Activated naive CD8-positive, alpha-beta T cell treated with anti-CD3 and anti-CD28 coated beads for 36 hours (primary cell): Measurements from ENCODE around the gene RAET1E. TPM values are rescaled to one million over a fixed set of nuclear protein-coding genes. Genes with fewer than 3 reads are reported as not detected.
"Not testable (repeated sequence)": the region's sequence is repeated elsewhere in the genome, so short reads cannot be mapped to it uniquely, and the experiment has no call there.

ENCODE experiments used
- DNase-seq: peaks from one replicate; pipeline ENCODE4 v3.0.0; 2021
- H3K27ac Mint-ChIP-seq: one replicate; pipeline ENCODE4 v1.8.0; 2022; ENCODE audit warnings: mild to moderate bottlenecking, moderate library complexity, mixed read lengths
- H3K27me3 Mint-ChIP-seq: one replicate; pipeline ENCODE4 v1.8.0; 2022; ENCODE audit warnings: mild to moderate bottlenecking, mixed read lengths
- H3K36me3 Mint-ChIP-seq: one replicate; pipeline ENCODE4 v1.8.0; 2021; ENCODE audit warnings: mild to moderate bottlenecking, mixed read lengths
- H3K4me1 Mint-ChIP-seq: one replicate; pipeline ENCODE4 v1.8.0; 2021; ENCODE audit warnings: mixed read lengths
- H3K4me3 Mint-ChIP-seq: one replicate; pipeline ENCODE4 v1.8.0; 2022; ENCODE audit warnings: mild to moderate bottlenecking, moderate library complexity, mixed read lengths
- H3K9me3 Mint-ChIP-seq: one replicate; pipeline ENCODE4 v1.8.0; 2022; ENCODE audit warnings: mixed read lengths
- total RNA-seq, 2 experiments: library from RNA; stranded (reverse); gene quantifications; one replicate each; pipeline ENCODE4 v1.2.3, GENCODE V29; 2021

RAET1E gene
- total RNA-seq, 2 experiments from 2014 or later: not detected

- H3K27ac Mint-ChIP-seq: no peak overlapping the region
Observed at GRCh38 chr6:149921361-149921760, 23.4 kb upstream of the RAET1E start.

DNA sequence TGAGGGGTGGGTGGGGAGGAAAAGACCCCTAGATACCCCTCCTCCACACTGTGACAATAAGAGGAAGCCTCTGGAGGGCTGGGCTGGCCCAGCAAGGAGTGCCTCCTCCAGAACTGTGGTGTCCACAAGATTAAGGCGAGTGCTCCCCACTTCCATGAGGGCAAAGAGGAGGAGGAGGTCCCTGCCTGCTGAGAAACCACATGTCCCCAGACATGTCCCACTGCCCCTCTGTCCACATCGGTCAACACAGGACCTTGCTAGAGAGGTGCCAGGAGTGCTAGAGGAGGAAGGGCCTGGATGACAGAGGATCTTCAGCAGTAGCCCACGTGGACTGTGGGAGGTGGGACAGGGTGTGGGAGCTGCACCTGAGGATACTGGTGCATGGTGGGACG is 21.9 kb upstream of the RAET1E start:
- peaks cover 54% of the 10 kb centered on the region for H3K27me3 Mint-ChIP-seq
- no peaks in the 10 kb centered on the region for H3K36me3 Mint-ChIP-seq
- peaks cover 12% of the 10 kb centered on the region for H3K4me1 Mint-ChIP-seq

More at GRCh38 chr6:149921361-149921760, 23.4 kb upstream of the RAET1E start:
- Mint-ChIP-seq H3K27me3 (peaks cover 68% of the 10 kb centered on the region), H3K9me3 (no peaks in the 10 kb centered on the region), H3K4me1 (peaks cover 16% of the 10 kb centered on the region), H3K4me3 (no peak overlapping the region), H3K36me3 (no peaks in the 10 kb centered on the region)
- DNase-seq: no peak

GRCh38 chr6:149919126-149919833 is 21.4 kb upstream of the RAET1E start:
- not testable (repeated sequence) for H3K36me3 Mint-ChIP-seq, H3K27ac Mint-ChIP-seq, DNase-seq, H3K9me3 Mint-ChIP-seq, H3K4me3 Mint-ChIP-seq
- peaks cover 12% of the 10 kb centered on the region for H3K4me1 Mint-ChIP-seq
- peaks cover 49% of the 10 kb centered on the region for H3K27me3 Mint-ChIP-seq

More for the DNA sequence above, 21.9 kb upstream of the RAET1E start:
- H3K27ac Mint-ChIP-seq: no peak overlapping the region
- no peak for DNase-seq
- no peak overlapping the region for H3K4me3 Mint-ChIP-seq
- no peaks in the 10 kb centered on the region for H3K9me3 Mint-ChIP-seq

DNA sequence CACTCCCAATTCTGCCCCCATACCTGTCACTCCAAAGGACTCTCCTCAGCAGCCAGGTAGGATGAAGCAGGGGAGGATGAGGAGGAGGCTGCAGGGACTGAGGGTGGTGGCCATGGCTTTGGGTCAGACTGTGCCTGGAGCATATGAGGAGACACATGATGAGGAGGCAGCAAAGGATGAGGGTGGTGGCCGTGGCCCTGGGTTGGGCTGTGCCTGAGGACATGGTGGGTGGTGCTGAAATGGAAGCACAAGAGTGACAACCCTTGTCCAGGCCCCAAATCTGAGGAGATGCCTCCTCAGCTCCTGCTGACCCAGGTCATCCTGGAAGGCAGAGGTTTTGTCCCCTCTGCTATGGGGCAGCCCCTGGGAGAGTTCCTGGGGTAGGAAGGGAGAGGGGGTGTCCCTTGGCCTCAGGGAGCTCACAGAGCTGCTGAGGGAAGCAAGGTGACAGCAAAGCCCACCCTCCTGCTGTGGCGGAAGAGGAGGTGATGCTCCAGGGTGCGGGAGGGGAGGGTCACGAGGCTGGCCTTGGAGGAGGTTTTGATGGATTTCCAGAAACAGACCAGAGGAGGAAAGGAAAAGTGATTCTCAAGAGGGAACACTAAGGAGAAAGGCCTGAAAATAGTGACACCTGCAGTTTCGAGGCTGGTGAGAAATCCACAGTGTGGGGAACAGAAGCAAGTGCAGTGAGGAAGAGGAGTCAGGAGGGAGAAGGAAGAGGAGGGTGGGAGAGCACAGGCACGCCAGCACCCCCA is 20.4 kb upstream of the RAET1E start:
- no peaks in the 10 kb centered on the region for H3K36me3 Mint-ChIP-seq
- no peak overlapping the region for H3K27ac Mint-ChIP-seq
- DNase-seq: no peak

DNA sequence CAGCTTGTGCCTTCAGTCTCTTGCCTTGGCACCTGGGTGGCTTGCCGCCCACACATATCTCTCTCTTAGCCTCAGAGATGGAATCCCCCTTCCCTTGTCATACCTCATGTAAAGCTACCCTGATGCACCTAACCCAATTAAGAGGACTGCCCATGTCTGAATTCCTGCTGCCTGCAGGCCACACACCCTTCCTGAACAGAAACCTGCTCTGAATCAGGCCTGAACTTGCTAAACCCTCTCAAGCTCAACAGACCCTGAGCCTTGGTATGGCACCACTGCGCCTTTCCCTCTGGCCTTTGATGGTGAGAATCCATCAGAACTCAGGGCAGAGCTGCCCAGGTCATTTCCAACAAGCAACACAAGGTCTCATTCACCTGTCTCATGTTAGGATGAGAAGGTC is 19.8 kb upstream of the RAET1E start:
- H3K36me3 Mint-ChIP-seq: no peaks in the 10 kb centered on the region
- H3K9me3 Mint-ChIP-seq: no peaks in the 10 kb centered on the region
- DNase-seq: no peak
- H3K4me3 Mint-ChIP-seq: no peak overlapping the region
- H3K27me3 Mint-ChIP-seq: peaks cover 33% of the 10 kb centered on the region
- H3K27ac Mint-ChIP-seq: no peak overlapping the region
- peaks cover 2% of the 10 kb centered on the region for H3K4me1 Mint-ChIP-seq

More for the DNA sequence above, 20.4 kb upstream of the RAET1E start:
- peaks cover 39% of the 10 kb centered on the region for H3K27me3 Mint-ChIP-seq
- H3K9me3 Mint-ChIP-seq: no peaks in the 10 kb centered on the region
- H3K4me3 Mint-ChIP-seq: no peak overlapping the region
- peaks cover 7% of the 10 kb centered on the region for H3K4me1 Mint-ChIP-seq

DNA sequence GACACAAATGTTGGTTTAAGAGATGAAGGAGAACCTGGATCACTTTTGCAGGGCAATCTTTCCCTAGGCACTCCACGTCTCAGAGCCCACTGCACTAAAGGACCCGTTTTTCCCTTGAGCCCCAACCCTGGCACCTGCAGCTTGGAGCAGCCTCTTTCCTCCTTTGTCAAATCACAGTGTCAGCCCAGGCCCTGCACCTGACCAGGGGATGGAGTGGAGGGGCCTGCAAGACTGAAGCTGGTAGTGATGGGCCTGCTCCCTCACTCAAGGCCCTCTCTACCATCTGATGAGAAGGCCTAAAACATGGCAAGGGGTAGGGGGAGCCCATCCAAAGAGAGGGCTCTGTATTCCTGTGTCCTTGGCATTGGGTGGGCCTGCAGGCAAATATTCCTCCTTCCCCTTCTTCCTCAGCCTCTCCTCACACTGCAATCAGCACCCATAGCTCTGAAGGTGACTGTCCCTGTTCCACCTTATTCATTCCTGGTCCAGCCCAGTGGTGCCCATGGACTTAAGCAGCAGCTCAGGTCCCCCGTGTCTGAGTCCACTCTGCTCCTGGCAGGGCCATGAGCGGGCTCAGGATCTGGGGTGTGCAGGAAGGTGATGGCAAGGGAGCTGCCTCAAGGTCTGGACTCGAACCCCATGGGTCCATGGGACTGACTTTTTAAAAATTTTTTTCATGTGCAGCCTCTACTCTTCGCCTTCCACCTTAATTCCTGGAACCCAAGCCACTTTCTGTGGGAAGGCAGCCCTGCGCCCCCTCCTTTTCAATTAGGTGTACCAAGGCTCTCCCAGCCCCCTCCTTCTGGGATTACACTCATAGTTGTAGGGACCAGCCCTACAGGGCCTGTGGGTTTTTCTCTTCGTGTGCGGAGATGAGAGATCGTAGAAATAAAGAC is 18.3 kb upstream of the RAET1E start:
- Mint-ChIP-seq H3K9me3 (no peaks in the 10 kb centered on the region), H3K36me3 (no peaks in the 10 kb centered on the region), H3K27me3 (peaks cover 26% of the 10 kb centered on the region)

DNA sequence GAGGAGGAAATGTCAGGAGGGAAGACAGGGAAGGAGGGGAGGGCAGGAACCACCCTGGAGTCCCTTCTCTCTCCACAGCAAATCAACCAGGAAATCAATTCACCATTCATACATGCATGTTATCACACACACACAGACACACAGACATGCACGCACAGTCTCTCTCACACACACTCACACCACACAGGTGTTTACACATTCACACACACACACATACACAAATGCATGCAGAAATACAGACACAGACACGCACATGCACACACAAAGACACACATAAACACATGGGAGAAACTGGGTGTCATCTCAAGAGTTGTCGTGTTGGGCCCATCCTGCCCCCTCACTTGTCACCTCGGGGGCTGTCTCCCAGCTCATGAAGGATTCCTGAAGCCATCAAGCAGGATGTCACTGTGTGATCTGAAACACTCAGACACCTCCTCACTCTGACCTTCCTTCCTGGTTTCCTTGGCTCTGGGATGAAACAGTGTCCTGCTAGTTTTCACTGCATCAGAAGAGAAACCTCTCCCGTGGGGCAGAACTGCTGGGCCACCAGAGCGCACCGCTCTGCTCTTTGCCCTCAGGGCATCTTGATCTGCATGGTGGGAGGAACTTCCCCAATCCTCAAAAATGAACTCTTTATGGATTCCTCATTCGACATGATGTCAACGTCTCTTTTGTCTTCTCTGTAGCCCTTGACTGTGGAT is 15.8 kb upstream of the RAET1E start:
- peaks cover 2% of the 10 kb centered on the region for H3K4me1 Mint-ChIP-seq
- H3K4me3 Mint-ChIP-seq: no peak overlapping the region
- H3K9me3 Mint-ChIP-seq: peaks cover 4% of the 10 kb centered on the region
- peaks cover 11% of the 10 kb centered on the region for H3K27me3 Mint-ChIP-seq
- H3K36me3 Mint-ChIP-seq: no peaks in the 10 kb centered on the region
- H3K27ac Mint-ChIP-seq: no peak overlapping the region
- no peak for DNase-seq

More for the DNA sequence above, 18.3 kb upstream of the RAET1E start:
- H3K4me3 Mint-ChIP-seq: no peak overlapping the region
- H3K4me1 Mint-ChIP-seq: peaks cover 2% of the 10 kb centered on the region
- no peak overlapping the region for H3K27ac Mint-ChIP-seq
- no peak for DNase-seq

- H3K27me3 Mint-ChIP-seq: peaks cover 7% of the 10 kb centered on the region
- DNase-seq: no peak
- H3K36me3 Mint-ChIP-seq: no peaks in the 10 kb centered on the region
- H3K4me3 Mint-ChIP-seq: no peak overlapping the region
- no peak overlapping the region for H3K27ac Mint-ChIP-seq
- peaks cover 7% of the 10 kb centered on the region for H3K9me3 Mint-ChIP-seq
- H3K4me1 Mint-ChIP-seq: peaks cover 2% of the 10 kb centered on the region
Observed at GRCh38 chr6:149913085-149913484, 15.2 kb upstream of the RAET1E start.

DNA sequence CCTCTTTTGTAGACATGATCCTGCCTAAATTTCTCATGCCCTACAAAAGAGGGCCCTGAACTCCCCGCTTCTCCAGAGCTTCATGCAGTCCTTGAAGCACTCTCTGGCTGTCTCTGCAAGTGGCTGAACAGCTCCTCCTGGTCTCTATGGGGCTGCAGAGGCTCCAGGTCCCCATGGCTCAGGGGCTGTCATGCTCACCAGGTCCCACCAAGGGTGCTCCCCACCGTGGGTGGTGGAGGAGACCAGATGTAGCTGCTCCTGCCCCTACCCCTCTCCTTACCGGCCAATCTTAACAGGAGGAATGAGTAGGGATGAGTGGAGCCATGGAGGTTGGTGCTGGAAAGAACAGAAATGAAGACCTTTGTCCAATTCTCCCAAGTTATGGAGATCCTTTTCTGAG is 14.8 kb upstream of the RAET1E start:
- H3K27ac Mint-ChIP-seq, H3K9me3 Mint-ChIP-seq, H3K4me1 Mint-ChIP-seq, DNase-seq, H3K36me3 Mint-ChIP-seq, H3K27me3 Mint-ChIP-seq, H3K4me3 Mint-ChIP-seq: not testable (repeated sequence)

DNA sequence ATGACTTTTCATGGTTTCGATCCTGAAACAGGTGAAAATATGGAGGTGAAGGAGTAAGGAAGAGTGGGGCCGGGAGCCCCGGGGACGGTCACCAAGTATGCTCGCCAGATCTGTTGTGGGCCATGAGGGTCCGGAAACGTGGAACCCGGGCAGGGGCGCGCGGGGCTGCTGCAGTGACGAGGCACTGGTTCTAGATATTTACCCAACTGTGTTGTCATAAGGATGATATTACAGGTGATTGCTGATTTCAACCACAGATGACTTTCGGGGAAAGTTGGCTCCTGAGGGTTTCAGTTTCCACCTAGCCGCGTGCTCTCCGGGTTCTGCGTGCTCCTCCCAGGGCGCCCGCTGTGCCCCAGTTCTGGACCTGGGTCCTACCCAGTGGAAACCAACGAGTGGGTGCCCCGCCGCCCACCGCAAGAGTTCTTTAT is 12.8 kb upstream of the RAET1E start:
- no peak overlapping the region for H3K4me3 Mint-ChIP-seq
- H3K27ac Mint-ChIP-seq: no peak overlapping the region
- no peaks in the 10 kb centered on the region for H3K36me3 Mint-ChIP-seq
- peaks cover 7% of the 10 kb centered on the region for H3K27me3 Mint-ChIP-seq
- H3K9me3 Mint-ChIP-seq: peaks cover 9% of the 10 kb centered on the region
- H3K4me1 Mint-ChIP-seq: no peaks in the 10 kb centered on the region
- no peak for DNase-seq

- Mint-ChIP-seq H3K36me3 (no peaks in the 10 kb centered on the region), H3K27me3 (peaks cover 7% of the 10 kb centered on the region), H3K4me3 (no peak overlapping the region), H3K9me3 (peaks cover 9% of the 10 kb centered on the region), H3K27ac (no peak overlapping the region), H3K4me1 (no peaks in the 10 kb centered on the region)
- no peak for DNase-seq
Observed at GRCh38 chr6:149909701-149910470, 12.0 kb upstream of the RAET1E start.

DNA sequence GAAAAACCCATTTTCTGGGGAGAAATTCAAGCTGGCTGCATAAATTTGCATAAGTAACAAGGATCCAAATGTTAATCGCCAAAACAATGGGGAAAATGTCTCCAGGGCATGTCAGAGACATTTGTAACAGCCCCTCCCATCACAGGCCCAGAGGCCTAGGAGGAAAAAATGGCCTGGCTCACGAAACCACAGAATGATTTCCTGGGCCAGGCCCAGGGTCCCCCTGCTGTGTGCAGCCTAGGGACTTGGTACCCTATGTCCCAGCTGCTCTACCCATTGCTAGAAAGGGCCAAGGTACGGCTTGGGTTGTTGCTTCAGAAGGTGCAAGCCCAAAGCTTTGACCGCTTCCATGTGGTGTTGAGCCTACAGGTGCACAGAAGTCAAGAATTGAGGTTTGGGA is 10.6 kb upstream of the RAET1E start:
- not testable (repeated sequence) for H3K27me3 Mint-ChIP-seq, H3K9me3 Mint-ChIP-seq, H3K27ac Mint-ChIP-seq, H3K4me1 Mint-ChIP-seq, H3K36me3 Mint-ChIP-seq, DNase-seq, H3K4me3 Mint-ChIP-seq

GRCh38 chr6:149907317-149907716 is 9.4 kb upstream of the RAET1E start:
- H3K36me3 Mint-ChIP-seq: no peaks in the 10 kb centered on the region
- peaks cover 11% of the 10 kb centered on the region for H3K27me3 Mint-ChIP-seq
- DNase-seq: no peak
- no peak overlapping the region for H3K4me3 Mint-ChIP-seq
- no peaks in the 10 kb centered on the region for H3K4me1 Mint-ChIP-seq
- peaks cover 9% of the 10 kb centered on the region for H3K9me3 Mint-ChIP-seq
- H3K27ac Mint-ChIP-seq: no peak overlapping the region

DNA sequence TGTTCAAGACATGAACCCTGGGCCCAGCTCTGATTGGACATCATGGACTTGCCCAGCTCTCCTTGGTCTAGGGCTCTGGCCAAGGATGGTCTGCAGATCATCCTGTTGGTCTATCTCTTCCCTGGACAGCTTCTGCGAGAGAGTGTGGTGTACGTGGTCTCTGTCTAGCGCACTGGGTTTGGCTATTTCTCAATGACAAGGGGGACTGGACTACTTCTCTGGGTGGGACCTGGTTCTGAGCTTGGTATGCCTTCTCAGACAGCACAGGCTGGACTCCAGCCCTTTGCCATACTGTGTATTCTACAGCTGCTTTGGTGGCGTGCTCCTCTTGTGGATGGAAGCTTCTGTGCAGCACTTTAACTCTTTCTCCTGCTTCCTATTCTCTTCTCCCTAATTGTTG is 8.5 kb upstream of the RAET1E start:
- H3K36me3 Mint-ChIP-seq: no peaks in the 10 kb centered on the region
- H3K27me3 Mint-ChIP-seq: peaks cover 7% of the 10 kb centered on the region
- H3K9me3 Mint-ChIP-seq: peaks cover 9% of the 10 kb centered on the region
- no peak overlapping the region for H3K4me3 Mint-ChIP-seq
- no peak for DNase-seq
- no peaks in the 10 kb centered on the region for H3K4me1 Mint-ChIP-seq
- no peak overlapping the region for H3K27ac Mint-ChIP-seq
